HG03520 (cell line): Measurements from ENCODE around the gene AQP2.

Experiments
- ATAC-seq: cut with Tn5 transposase; IDR thresholded peaks from one replicate; pipeline ENCODE4 v1.9.1; 2021; ENCODE audit warnings: mild to moderate bottlenecking, moderate library complexity; ENCODE audit not compliant: unreplicated experiment

AQP2 gene

GRCh38 chr12:49920241-49920914, 30.2 kb upstream of the AQP2 start:
- no peak for ATAC-seq

GRCh38 chr12:49920915-49921286, 29.6 kb upstream of the AQP2 start:
- ATAC-seq, result no peak

- ATAC-seq, result no peak
Observed at GRCh38 chr12:49921299-49921698, 29.2 kb upstream of the AQP2 start.

- no peak for ATAC-seq
Observed at GRCh38 chr12:49921936-49922335, 28.6 kb upstream of the AQP2 start.

GRCh38 chr12:49922349-49923034, 28.0 kb upstream of the AQP2 start:
- no peak for ATAC-seq

GRCh38 chr12:49923035-49923644, 27.4 kb upstream of the AQP2 start:
- no peak for ATAC-seq

- no peak for ATAC-seq
Observed at GRCh38 chr12:49923880-49924556, 26.5 kb upstream of the AQP2 start.

- no peak for ATAC-seq
Observed at GRCh38 chr12:49924628-49925246, 25.8 kb upstream of the AQP2 start.

GRCh38 chr12:49925433-49926204, 24.9 kb upstream of the AQP2 start:
- no peak for ATAC-seq

- no peak for ATAC-seq
Observed at GRCh38 chr12:49928471-49928870, 22.1 kb upstream of the AQP2 start.

GRCh38 chr12:49929581-49929980, 21.0 kb upstream of the AQP2 start:
- no peak for ATAC-seq

- no peak for ATAC-seq
Observed at GRCh38 chr12:49930515-49931288, 19.8 kb upstream of the AQP2 start.

GRCh38 chr12:49932023-49932422, 18.5 kb upstream of the AQP2 start:
- ATAC-seq, result no peak

- ATAC-seq, result no peak
Observed at GRCh38 chr12:49932533-49933130, 17.9 kb upstream of the AQP2 start.

- no peak for ATAC-seq
Observed at GRCh38 chr12:49933796-49934195, 16.7 kb upstream of the AQP2 start.

GRCh38 chr12:49934505-49934904, 16.0 kb upstream of the AQP2 start:
- ATAC-seq, result no peak

- ATAC-seq, result no peak
Observed at GRCh38 chr12:49936925-49937324, 13.6 kb upstream of the AQP2 start.

GRCh38 chr12:49937639-49938300, 12.8 kb upstream of the AQP2 start:
- ATAC-seq, result no peak

- no peak for ATAC-seq
Observed at GRCh38 chr12:49939307-49939706, 11.2 kb upstream of the AQP2 start.
